Activated effector memory CD4-positive, alpha-beta T cell treated with anti-CD3 and anti-CD28 coated beads, Interleukin-2, amount 50 U/mL, for 16 hours (primary cell): ENCODE measurements around the gene TANC1.

Experiments used
- DNase-seq: peaks from one replicate; pipeline ENCODE4 v3.0.0-alpha.2; 2020

The TANC1 gene

GRCh38 chr2:158963071-158963470, 5.4 kb upstream of the TANC1 start:
- no peak for DNase-seq

DNA sequence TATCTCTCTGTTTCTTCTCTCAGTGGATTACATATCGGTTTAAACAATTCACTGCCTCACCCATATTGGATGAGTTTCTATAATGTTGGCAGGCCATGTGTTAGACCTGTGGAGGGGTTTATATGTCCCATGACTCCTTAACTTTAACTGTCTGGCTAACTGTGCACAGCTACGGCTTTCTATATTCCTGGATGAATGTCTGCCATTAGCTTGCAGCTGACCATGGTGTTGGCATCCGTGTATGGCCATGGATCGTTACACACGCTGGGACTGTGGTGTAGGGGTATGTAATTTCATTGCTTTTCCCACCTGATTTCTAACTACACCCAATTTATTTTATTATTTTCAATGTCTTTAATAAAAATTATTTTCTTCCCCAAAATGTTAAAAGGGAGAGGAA, 3.3 kb upstream of the TANC1 start:
- DNase-seq, result no peak

GRCh38 chr2:158965641-158966040, 2.8 kb upstream of the TANC1 start:
- DNase-seq, result no peak

GRCh38 chr2:158966312-158966711, 2.1 kb upstream of the TANC1 start:
- DNase-seq, result no peak

DNA sequence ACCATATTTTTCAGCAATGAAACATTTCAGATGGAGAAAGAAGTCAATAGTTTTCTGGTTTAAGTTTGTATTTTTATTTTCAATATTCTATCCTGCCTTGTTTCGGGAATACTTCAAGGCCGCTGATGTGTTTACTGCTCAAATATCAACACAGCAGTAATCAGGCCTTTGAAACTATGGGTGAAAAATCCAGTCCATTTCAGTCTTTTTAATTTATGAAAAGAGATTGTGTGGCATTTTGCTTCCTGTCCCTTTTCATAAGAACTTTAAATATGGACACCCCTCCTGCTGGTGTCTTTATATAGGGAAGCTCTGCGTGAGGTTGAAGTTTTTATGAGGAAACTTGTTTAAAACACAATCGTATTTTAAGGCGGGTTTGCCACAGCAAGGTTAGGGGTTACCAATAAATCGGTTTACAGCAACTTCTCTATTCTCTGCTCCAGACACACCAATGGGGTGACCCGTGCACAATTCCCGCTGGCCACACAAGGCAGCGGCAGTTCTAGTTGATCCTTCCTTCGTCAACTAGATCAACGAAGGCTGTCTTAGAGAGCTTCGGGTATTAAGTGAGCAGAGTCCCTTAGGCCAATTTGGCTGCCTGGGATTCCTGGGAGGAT, 1.2 kb upstream of the TANC1 start:
- no peak for DNase-seq

- DNase-seq, result no peak
Observed at GRCh38 chr2:158967731-158968395, 577 bp upstream of the TANC1 start.

DNA sequence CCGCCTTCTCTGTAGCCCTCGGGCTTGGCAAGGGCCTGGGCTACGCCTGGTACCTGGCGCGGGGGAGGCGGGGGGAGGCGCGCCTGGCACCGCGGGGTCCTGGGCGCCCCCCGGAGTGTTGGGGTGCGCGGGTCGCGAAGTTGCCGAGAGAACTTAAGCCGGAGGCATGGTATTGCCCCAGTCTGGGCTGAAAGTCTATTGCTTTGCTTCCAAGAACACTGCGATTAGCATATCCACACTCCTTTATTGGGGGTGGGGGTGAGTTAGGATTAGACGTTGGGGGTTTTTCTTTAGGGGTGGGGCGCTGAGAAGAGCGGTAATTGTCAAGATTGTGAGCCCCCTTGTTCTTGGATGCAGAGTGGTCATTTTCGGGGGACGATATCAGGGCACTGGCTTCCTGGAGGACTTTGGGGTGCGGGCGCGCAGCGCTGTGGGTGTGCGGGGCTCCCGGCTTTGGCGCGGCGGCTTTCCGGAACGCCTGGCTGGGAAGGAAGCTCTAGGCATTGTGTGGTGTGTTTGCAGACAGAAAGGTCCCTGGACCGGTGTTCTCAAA, 798 bp downstream of the TANC1 start:
- DNase-seq, result no peak

DNA sequence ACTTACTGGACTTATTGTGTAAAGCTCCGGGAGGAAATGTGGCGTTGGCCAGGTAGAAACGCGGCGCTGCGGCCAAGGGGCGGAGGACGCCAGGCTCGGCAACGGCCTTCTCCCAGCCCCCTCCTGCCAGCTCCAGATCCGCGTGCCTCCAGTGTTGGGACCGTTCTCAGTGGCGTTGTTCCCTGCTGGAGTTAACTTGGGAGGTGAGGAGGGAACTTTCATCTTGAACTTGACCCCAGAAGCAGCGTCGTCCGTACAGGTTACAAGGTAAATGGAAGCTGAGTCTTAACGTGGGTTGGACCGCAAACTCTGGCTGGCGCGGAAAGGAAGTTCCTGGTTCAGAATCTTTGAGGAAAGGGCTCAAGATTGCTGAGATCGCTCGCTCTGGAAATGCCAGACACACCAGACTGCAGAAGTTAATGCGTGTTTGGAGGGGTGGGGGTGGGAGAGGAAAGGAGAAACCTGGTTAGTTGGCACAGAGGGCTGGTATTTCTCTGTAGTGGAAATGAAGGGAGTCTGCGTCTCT, 1.3 kb downstream of the TANC1 start:
- no peak for DNase-seq

- DNase-seq, result no peak
Observed at GRCh38 chr2:158970241-158970751, 1.9 kb downstream of the TANC1 start.

- no peak for DNase-seq
Observed at GRCh38 chr2:158973116-158973956, 4.9 kb downstream of the TANC1 start.

DNA sequence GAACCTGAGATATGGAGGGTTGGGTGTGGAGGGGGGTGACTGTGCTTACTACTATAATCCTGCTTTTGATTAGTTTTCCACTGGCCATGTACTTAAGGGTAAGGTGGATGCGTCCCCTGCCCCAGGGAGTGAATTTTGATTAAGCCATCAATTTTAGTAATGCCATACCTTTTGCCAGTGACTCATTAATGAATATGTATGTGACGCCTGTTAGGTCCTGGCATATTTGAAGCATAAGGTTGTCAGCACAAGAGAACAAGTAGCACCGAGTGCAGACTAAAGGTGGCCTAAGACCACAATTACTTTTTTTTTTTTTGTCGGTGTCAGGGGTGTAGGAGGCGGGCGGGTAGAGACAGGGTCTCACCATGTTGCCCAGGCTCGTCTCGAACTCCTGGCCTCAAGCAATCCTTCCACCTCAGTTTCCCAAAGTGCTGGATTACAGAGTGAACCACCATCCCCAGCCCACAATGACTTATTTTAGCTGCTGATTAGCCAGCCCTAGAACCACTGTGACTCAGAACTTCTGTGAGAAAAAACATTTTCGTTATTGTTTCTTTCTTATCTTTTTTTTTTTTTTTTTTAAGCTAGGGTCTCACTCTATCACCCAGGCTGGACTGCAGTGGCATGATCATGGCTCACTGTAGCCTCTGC, 7.0 kb downstream of the TANC1 start:
- no peak for DNase-seq

DNA sequence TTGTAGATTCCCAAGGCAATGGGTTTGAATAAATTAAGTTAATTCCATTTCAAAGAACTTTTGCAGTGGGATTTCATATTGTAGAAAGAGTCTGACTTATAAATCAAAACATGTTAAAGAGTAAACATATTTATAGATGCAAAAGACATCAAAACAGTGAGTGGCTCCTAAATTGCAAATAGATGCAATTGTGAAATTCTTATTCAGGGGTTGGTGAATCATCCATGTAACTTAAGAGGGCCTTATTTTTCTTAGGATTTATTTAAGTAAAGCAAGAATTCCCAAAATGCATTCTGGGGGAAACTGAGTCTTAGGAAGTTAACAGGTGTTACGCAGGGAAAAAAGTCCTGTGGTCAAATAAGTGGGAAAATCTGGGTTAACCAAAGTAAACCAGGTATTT, 11.3 kb downstream of the TANC1 start:
- DNase-seq, result no peak

- no peak for DNase-seq
Observed at GRCh38 chr2:158984604-158985135, 16.2 kb downstream of the TANC1 start.

- no peak for DNase-seq
Observed at GRCh38 chr2:158988501-158988900, 20.1 kb downstream of the TANC1 start.

DNA sequence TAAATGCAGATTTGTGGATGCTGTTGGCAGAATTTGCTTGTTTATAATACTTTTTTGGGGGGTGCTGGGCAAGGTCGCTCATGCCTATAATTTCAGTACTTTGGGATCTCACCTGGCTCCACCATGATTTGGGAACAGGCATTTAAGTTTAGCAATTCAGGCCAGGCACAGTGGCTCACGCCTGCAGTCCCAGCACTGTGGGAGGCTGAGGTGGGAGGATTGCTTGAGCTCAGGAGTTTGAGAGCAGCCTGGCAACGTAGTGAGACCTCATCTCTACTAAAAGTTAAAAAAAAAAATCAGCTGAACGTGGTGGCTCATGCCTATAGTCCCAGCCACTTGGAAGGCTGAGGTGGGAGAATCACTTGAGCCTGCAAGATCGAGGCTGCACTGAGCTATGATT, 20.7 kb downstream of the TANC1 start:
- no peak for DNase-seq

GRCh38 chr2:158990397-158991214, 22.2 kb downstream of the TANC1 start:
- DNase-seq, result no peak

GRCh38 chr2:158993030-158993429, 24.6 kb downstream of the TANC1 start:
- DNase-seq, result no peak

- no peak for DNase-seq
Observed at GRCh38 chr2:158993721-158994587, 25.5 kb downstream of the TANC1 start.

DNA sequence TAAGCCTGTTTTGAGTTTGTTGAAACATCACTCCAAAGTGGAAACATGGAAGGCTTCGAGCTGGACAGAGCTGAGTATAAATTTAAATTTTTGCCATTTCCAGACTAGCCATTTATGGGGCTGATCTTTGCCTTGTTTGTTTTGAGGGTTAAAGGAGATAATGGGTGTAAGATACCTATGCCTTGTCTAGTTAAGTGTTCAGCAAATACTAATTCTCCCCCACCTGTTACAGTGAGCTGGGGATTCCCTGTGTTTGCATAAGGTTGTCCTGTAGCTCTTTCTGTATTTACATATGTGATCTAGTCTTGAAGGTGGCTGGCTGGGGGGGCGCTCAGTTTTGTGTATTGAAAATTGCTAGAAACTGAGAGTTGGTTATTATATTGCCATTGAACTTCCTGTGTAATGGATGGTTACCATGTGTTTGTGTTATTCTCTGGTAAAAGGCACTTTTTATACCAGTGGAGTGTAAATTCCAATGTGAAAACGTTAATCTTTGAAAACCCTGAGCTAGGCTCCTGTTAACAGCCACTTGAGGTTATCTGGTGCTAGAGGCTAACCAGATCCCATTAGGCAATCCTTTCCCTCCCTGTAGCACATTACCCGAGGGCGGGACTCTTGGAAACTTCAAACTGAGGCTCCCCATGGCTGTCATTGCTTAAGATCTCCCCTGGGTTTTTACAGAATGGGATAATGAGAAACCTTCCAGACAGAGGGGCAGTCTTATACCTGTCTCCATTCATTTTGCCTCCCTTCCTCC, 26.7 kb downstream of the TANC1 start:
- no peak for DNase-seq

DNA sequence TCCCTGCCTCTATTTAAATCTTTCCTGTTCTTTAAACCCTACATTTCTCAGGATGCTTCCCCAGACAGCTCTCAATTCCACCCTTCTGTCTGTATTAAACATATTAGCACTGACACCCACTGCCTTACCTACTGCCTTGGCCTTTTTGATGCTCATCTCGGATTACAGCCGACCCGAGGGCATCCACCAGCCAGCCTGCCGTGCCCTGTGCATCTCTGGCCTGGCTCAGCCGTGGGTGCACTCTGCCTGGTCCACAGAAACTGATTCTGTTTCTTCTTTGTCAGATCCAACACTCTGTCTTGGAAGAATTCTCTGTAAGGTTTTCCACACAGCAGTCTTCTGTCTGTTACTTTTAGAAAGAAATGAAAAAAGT, 27.2 kb downstream of the TANC1 start:
- no peak for DNase-seq
